Panc1 (cell line): ENCODE results near the gene C17orf78. TPM values are rescaled to one million over a fixed set of nuclear protein-coding genes. Genes with fewer than 3 reads are reported as not detected.

Experiments
- ATAC-seq: fragments of 200-7000 bp; cut with Tn5 transposase; 2 replicates; pipeline ENCODE4 v1.9.1; 2020; ENCODE audit warnings: mild to moderate bottlenecking, moderate library complexity
- BruUV-seq: library from RNA; stranded (reverse); fragments of 400-500 nt; replicated peaks from 2 replicates; lab custom pipeline; 2021; lab: Mats Ljungman, UMichigan
- CTCF ChIA-PET: fragments of 300-600 bp; sonication (Branson Sonifier 250); formaldehyde crosslinking; loops from one replicate; lab custom pipeline; 2022; ENCODE audit warnings: antibody characterized with exemption; lab: Charles Lee
- POLR2A ChIA-PET: fragments of 300-600 bp; sonication (Branson Sonifier 250); formaldehyde crosslinking; loops from one replicate; lab custom pipeline; 2022; ENCODE audit warnings: antibody characterized with exemption; lab: Charles Lee
- DNase-seq: peaks from one replicate; pipeline ENCODE4 v3.0.0-alpha.2; 2010; ENCODE audit warnings: low read depth, low spot score
- H3K27ac ChIP-seq: 2 replicates; pipeline ENCODE4 v1.5.1; 2011; ENCODE audit warnings: mild to moderate bottlenecking, low read length, inconsistent platforms
- H3K27me3 ChIP-seq: fragments of 200-500 bp; sonication (Bioruptor generic); 2 replicates; pipeline ENCODE4 v1.6.0; 2014; ENCODE audit warnings: low read length, inconsistent platforms; ENCODE audit not compliant: control insufficient read depth, insufficient read depth
- H3K36me3 ChIP-seq: fragments of 200-500 bp; sonication (Bioruptor generic); 2 replicates; pipeline ENCODE4 v1.5.1; 2014; ENCODE audit warnings: inconsistent platforms, mild to moderate bottlenecking, low read length, moderate library complexity; ENCODE audit not compliant: control insufficient read depth, insufficient read depth
- H3K4me1 ChIP-seq: 2 replicates; pipeline ENCODE4 v1.5.1; 2011; ENCODE audit warnings: inconsistent platforms, mild to moderate bottlenecking, low read length, moderate library complexity; ENCODE audit not compliant: control insufficient read depth, insufficient read depth
- H3K4me3 ChIP-seq, 2 experiments: 2 replicates each; pipeline ENCODE4 v1.5.1; 2011 to 2012; ENCODE audit warnings: low read depth in 2 of 2, low read length in 2 of 2, mild to moderate bottlenecking in 2 of 2, inconsistent platforms in 1 of 2, moderate library complexity in 1 of 2
- H3K9me3 ChIP-seq: fragments of 200-500 bp; sonication (Bioruptor generic); 2 replicates; pipeline ENCODE4 v1.5.1; 2014; ENCODE audit warnings: low read depth, mild to moderate bottlenecking, inconsistent platforms, low read length, moderate library complexity; ENCODE audit not compliant: control insufficient read depth, insufficient read depth
- POLR2AphosphoS5 ChIP-seq: IDR thresholded peaks from 2 replicates; pipeline ENCODE4 v1.6.1; 2012; ENCODE audit warnings: mild to moderate bottlenecking, low read depth, low read length, moderate library complexity
- SIN3A ChIP-seq: IDR thresholded peaks from 2 replicates; pipeline ENCODE4 v1.6.1; 2012; ENCODE audit warnings: low read depth, mild to moderate bottlenecking, low read length, moderate library complexity, borderline replicate concordance; ENCODE audit not compliant: insufficient read depth
- TCF7L2 ChIP-seq: IDR thresholded peaks from 2 replicates; pipeline ENCODE4 v1.6.1; 2011; ENCODE audit warnings: mild to moderate bottlenecking, low read depth, low read length, inconsistent platforms
- in situ Hi-C: cut with HindIII; loops from 2 replicates; pipeline ENCODE4 v1.10.0; 2016; ENCODE audit warnings: low sequenced_read_pairs, low pct_unique_long_range_greater_than_20kb
- intact Hi-C: fragments of 100-400 bp; cut with micrococcal nuclease; formaldehyde crosslinking; loops from one replicate; pipeline ENCODE4 v1.10.0; 2022; ENCODE audit not compliant: unreplicated experiment
- total RNA-seq: library from RNA; stranded (reverse); gene quantifications from one replicate; pipeline ENCODE4 v1.2.1, GENCODE V29; 2021; ENCODE audit not compliant: unreplicated experiment
- TF ChIP-seq, protein P1 (sequence below): fragments of 450-650 bp; IDR thresholded peaks from 2 replicates; pipeline ENCODE4 v1.5.1; 2017; ENCODE audit warnings: mild to moderate bottlenecking
- TF ChIP-seq, protein P2 (sequence below), 2 experiments: IDR thresholded peaks; 2 replicates each; pipeline ENCODE4 v1.6.1; 2011 to 2012; ENCODE audit warnings: low read depth in 2 of 2, control low read depth in 1 of 2, low read length in 1 of 2, mild to moderate bottlenecking in 1 of 2, moderate library complexity in 1 of 2; ENCODE audit not compliant: insufficient read depth in 1 of 2

The C17orf78 gene
- total RNA-seq, 1 experiment from 2014 or later: not detected

DNA sequence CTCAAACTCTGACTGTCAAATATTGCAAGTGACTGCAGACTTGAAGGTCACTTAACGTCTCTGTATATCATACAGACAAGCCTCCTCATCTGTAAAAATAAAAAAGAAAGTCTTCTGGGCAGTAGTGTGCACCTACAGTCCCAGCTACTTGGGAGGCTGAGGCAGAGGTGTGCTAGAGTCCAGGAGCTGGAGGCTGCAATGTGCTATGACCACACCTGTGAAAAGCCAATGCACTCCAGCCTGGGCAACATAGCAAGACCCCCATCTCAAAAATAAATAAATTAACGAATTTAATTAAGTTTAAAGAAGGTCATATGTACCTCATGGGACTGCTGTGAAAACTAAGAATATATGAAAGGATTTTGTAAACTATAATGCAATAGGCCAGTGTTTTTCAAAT is 35.0 kb upstream of the C17orf78 start:
- intact Hi-C loops: no loop called here
- TF ChIP-seq SIN3A (no peak), TCF7L2 (no peak), POLR2AphosphoS5 (no peak)
- TF ChIP-seq, protein P1, sequence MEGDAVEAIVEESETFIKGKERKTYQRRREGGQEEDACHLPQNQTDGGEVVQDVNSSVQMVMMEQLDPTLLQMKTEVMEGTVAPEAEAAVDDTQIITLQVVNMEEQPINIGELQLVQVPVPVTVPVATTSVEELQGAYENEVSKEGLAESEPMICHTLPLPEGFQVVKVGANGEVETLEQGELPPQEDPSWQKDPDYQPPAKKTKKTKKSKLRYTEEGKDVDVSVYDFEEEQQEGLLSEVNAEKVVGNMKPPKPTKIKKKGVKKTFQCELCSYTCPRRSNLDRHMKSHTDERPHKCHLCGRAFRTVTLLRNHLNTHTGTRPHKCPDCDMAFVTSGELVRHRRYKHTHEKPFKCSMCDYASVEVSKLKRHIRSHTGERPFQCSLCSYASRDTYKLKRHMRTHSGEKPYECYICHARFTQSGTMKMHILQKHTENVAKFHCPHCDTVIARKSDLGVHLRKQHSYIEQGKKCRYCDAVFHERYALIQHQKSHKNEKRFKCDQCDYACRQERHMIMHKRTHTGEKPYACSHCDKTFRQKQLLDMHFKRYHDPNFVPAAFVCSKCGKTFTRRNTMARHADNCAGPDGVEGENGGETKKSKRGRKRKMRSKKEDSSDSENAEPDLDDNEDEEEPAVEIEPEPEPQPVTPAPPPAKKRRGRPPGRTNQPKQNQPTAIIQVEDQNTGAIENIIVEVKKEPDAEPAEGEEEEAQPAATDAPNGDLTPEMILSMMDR: no peak
- TF ChIP-seq, protein P2, sequence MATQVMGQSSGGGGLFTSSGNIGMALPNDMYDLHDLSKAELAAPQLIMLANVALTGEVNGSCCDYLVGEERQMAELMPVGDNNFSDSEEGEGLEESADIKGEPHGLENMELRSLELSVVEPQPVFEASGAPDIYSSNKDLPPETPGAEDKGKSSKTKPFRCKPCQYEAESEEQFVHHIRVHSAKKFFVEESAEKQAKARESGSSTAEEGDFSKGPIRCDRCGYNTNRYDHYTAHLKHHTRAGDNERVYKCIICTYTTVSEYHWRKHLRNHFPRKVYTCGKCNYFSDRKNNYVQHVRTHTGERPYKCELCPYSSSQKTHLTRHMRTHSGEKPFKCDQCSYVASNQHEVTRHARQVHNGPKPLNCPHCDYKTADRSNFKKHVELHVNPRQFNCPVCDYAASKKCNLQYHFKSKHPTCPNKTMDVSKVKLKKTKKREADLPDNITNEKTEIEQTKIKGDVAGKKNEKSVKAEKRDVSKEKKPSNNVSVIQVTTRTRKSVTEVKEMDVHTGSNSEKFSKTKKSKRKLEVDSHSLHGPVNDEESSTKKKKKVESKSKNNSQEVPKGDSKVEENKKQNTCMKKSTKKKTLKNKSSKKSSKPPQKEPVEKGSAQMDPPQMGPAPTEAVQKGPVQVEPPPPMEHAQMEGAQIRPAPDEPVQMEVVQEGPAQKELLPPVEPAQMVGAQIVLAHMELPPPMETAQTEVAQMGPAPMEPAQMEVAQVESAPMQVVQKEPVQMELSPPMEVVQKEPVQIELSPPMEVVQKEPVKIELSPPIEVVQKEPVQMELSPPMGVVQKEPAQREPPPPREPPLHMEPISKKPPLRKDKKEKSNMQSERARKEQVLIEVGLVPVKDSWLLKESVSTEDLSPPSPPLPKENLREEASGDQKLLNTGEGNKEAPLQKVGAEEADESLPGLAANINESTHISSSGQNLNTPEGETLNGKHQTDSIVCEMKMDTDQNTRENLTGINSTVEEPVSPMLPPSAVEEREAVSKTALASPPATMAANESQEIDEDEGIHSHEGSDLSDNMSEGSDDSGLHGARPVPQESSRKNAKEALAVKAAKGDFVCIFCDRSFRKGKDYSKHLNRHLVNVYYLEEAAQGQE (IDR thresholded peaks at IDR 0.05; ENCODE audit: insufficient read depth in 1 of 2, low read depth in 2 of 2, low read length in 1 of 2): no peak
- Histone ChIP-seq H3K27ac (no peak overlapping the region), H3K9me3 (no peaks in the 10 kb centered on the region), H3K4me3 (no peak overlapping the region), H3K36me3 (no peaks in the 10 kb centered on the region; the same call in 1 of the 2 replicates), H3K4me1 (peaks cover 5% of the 10 kb centered on the region), H3K27me3 (no peaks in the 10 kb centered on the region)
- in situ Hi-C loops: no loop called here
- no TSS peak for BruUV-seq
- no peak for DNase-seq
- ChIA-PET POLR2A (no interaction called here), CTCF (no interaction called here)
- no peak for ATAC-seq

DNA sequence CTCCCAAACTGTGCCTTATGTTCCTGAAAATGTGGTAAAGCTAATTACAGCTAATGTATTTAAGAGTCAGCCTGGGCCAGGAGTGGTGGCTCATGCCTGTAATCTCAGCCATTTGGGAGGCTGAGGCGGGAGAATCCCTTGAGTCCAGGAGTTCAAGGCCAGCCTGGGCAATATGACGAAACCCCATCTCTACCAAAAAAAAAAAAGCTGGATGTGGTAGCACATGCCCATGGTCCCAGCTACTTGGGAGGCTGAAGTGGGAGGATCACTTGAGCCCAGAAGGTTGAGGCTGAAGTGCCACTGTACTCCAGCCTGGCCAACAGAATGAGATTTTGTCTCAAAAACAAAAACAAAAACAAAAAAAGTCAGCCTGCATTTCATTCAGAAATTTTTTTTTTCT is 33.2 kb upstream of the C17orf78 start:
- no peak for ATAC-seq
- TF ChIP-seq, protein P2 (IDR thresholded peaks at IDR 0.05; ENCODE audit: insufficient read depth in 1 of 2, low read depth in 2 of 2, low read length in 1 of 2): no peak
- TF ChIP-seq POLR2AphosphoS5: no peak
- no peak for TF ChIP-seq TCF7L2
- TF ChIP-seq SIN3A: no peak
- TF ChIP-seq, protein P1: no peak
- H3K36me3 ChIP-seq: no peaks in the 10 kb centered on the region; the same call in 1 of the 2 replicates
- peaks cover 5% of the 10 kb centered on the region for H3K4me1 ChIP-seq
- no TSS peak for BruUV-seq
- H3K27me3 ChIP-seq: no peaks in the 10 kb centered on the region
- ChIA-PET CTCF (no interaction called here), POLR2A (interaction anchor here (0.7 kb wide), 1 partner anchor 1253 kb away, joined by 7 read pairs; the partner anchor contains the start of gene CCL3)
- intact Hi-C loops (no loop called here), in situ Hi-C loops (no loop called here)
- no peak for DNase-seq
- H3K4me3 ChIP-seq: no peak overlapping the region
- no peak overlapping the region for H3K27ac ChIP-seq
- no peaks in the 10 kb centered on the region for H3K9me3 ChIP-seq
